Left ventricle myocardium inferior (tissue), 1 donor: ENCODE measurements around the gene FAM78B. TPM values are rescaled to one million over a fixed set of nuclear protein-coding genes. Genes with fewer than 3 reads are reported as not detected.

Experiments
- DNase-seq: peaks from one replicate; pipeline ENCODE4 v3.0.0-alpha.2; 2020
- H3K27ac ChIP-seq: fragments of 200-600 bp; replicated peaks from 2 replicates; pipeline ENCODE4 v1.8.0; 2021
- H3K27me3 ChIP-seq: fragments of 200-600 bp; 2 replicates; pipeline ENCODE4 v1.8.0; 2021; ENCODE audit warnings: low read depth
- H3K36me3 ChIP-seq: fragments of 200-600 bp; 2 replicates; pipeline ENCODE4 v1.8.0; 2021
- H3K4me1 ChIP-seq: fragments of 200-600 bp; 2 replicates; pipeline ENCODE4 v1.8.0; 2021
- H3K4me3 ChIP-seq: fragments of 200-600 bp; 2 replicates; pipeline ENCODE4 v1.8.0; 2021; ENCODE audit warnings: mild to moderate bottlenecking, moderate library complexity
- H3K9me3 ChIP-seq: fragments of 200-600 bp; replicated peaks from 2 replicates; pipeline ENCODE4 v1.8.0; 2021
- CTCF ChIP-seq: fragments of 200-600 bp; IDR thresholded peaks from 2 replicates; pipeline ENCODE4 v1.8.0; 2021; ENCODE audit warnings: antibody characterized with exemption, mild to moderate bottlenecking, borderline replicate concordance
- intact Hi-C: fragments of 100-400 bp; cut with micrococcal nuclease; formaldehyde crosslinking; loops from one replicate; pipeline ENCODE4 v1.11.0; 2022
- total RNA-seq: library from RNA; stranded (reverse); fragmentation: NEBNext Ultra II Directional; extraction: Animal tissue kit (Norgen Biotek cat#: 25700); gene quantifications from one replicate; pipeline ENCODE4 v1.2.1, GENCODE V29; 2021
- donor health status: DM: no; HTN: yes; CAD: no; lungs with severe emphysema.

The FAM78B gene
- total RNA-seq, 1 donor from 2014 or later: 4.5 TPM

- no peak overlapping the region for H3K4me3 ChIP-seq
- no peaks in the 10 kb centered on the region for H3K36me3 ChIP-seq
- DNase-seq: no peak
- H3K4me1 ChIP-seq: peaks cover 15% of the 10 kb centered on the region
- H3K27me3 ChIP-seq: no peaks in the 10 kb centered on the region
- no peak for TF ChIP-seq CTCF
- H3K27ac ChIP-seq: no peak overlapping the region
- intact Hi-C loops: no loop called here
- no peaks in the 10 kb centered on the region for H3K9me3 ChIP-seq
Observed at GRCh38 chr1:166086113-166086883, 80.5 kb downstream of the FAM78B start.

- H3K27ac ChIP-seq: no peak overlapping the region
- no peaks in the 10 kb centered on the region for H3K27me3 ChIP-seq
- DNase-seq: no peak
- no peaks in the 10 kb centered on the region for H3K9me3 ChIP-seq
- intact Hi-C loops: no loop called here
- H3K4me1 ChIP-seq: peaks cover 14% of the 10 kb centered on the region
- TF ChIP-seq CTCF: no peak
- H3K4me3 ChIP-seq: no peak overlapping the region
- no peaks in the 10 kb centered on the region for H3K36me3 ChIP-seq
Observed at GRCh38 chr1:166084613-166085012, 82.2 kb downstream of the FAM78B start.

GRCh38 chr1:166083887-166084286, 82.9 kb downstream of the FAM78B start:
- Histone ChIP-seq H3K4me3 (no peak overlapping the region), H3K4me1 (peaks cover 14% of the 10 kb centered on the region), H3K9me3 (no peaks in the 10 kb centered on the region), H3K27ac (no peak overlapping the region), H3K36me3 (no peaks in the 10 kb centered on the region), H3K27me3 (no peaks in the 10 kb centered on the region)
- no peak for TF ChIP-seq CTCF
- intact Hi-C loops: no loop called here
- DNase-seq: no peak

GRCh38 chr1:166082601-166083000, 84.2 kb downstream of the FAM78B start:
- Histone ChIP-seq H3K36me3 (no peaks in the 10 kb centered on the region), H3K4me3 (no peak overlapping the region), H3K27ac (no peak overlapping the region), H3K4me1 (peaks cover 14% of the 10 kb centered on the region), H3K27me3 (no peaks in the 10 kb centered on the region), H3K9me3 (no peaks in the 10 kb centered on the region)
- DNase-seq: no peak
- intact Hi-C loops: no loop called here
- TF ChIP-seq CTCF: no peak

- peaks cover 14% of the 10 kb centered on the region for H3K4me1 ChIP-seq
- no peak for TF ChIP-seq CTCF
- no peaks in the 10 kb centered on the region for H3K9me3 ChIP-seq
- no peak overlapping the region for H3K4me3 ChIP-seq
- H3K27ac ChIP-seq: no peak overlapping the region
- H3K36me3 ChIP-seq: no peaks in the 10 kb centered on the region
- H3K27me3 ChIP-seq: no peaks in the 10 kb centered on the region
- DNase-seq: no peak
- intact Hi-C loops: no loop called here
Observed at GRCh38 chr1:166080967-166081870, 85.6 kb downstream of the FAM78B start.
